ENCODE data around the gene ESPNL.

The ESPNL gene

DNA sequence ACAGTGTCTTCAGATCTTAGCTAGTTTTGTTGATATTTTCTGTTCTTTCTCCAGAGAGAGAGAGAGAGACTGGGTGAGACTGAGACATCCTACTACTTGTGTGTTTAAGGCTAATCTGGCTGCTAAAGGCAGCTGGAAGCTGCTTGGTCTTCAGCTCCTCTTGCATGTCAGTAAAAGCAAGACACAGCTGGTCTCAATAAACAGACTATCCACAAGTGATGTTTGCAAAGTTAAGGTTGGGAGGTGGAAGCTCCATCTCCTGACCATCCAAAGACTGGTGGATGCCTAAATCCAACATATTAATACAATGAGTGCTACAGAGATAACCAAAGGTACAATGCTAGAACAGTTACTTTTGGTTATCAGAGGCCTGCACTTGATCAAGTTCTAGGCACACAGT, 76.5 kb downstream of the ESPNL start:
- no peak for DNase-seq

DNA sequence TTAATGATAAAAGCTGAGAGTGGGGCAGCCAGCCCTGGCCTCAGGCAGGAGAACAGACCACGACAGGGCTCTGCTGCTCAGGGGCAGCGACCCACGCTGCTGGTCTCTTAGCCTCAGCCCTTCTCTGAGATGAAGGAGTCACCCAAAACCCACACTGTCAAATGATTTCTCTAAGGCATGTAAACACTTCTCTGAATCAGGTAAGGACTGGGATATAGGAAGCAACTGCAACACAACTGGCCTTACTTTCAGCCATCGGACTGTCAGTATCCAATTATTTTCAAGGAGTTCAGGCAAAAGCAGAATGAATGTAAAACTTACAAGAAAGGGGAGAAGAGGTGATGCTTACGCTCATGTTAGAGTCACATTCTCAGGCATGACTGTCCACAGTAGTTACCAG, 80.4 kb downstream of the ESPNL start:
- DNase-seq = no peak

DNA sequence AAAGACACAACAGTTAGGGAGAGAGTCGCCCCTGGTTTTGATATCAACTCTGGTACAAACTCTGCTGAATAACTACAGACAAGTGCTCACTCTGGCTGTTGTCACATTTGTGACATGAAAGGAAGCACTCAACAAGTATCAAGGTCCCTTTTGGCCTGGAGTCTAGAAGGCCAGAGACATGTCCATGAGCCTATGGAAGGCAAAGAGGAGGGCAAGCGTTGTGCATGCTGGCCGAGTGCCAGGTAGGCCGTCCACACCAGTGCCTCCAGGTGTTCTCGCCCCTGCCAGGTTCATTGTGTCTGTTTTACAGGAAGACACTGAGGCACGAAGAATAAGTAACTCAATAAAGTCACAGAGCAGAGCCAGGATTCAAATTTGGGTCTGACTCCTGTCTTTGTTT, 82.2 kb downstream of the ESPNL start:
- DNase-seq = no peak

Measured in DMS 273 treated with DMSO at 0.1 percent for 48 hours (cell line).